ENCODE data around the gene MYOCD. TPM values are rescaled to one million over a fixed set of nuclear protein-coding genes. Genes with fewer than 3 reads are reported as not detected.

The MYOCD gene, protein sequence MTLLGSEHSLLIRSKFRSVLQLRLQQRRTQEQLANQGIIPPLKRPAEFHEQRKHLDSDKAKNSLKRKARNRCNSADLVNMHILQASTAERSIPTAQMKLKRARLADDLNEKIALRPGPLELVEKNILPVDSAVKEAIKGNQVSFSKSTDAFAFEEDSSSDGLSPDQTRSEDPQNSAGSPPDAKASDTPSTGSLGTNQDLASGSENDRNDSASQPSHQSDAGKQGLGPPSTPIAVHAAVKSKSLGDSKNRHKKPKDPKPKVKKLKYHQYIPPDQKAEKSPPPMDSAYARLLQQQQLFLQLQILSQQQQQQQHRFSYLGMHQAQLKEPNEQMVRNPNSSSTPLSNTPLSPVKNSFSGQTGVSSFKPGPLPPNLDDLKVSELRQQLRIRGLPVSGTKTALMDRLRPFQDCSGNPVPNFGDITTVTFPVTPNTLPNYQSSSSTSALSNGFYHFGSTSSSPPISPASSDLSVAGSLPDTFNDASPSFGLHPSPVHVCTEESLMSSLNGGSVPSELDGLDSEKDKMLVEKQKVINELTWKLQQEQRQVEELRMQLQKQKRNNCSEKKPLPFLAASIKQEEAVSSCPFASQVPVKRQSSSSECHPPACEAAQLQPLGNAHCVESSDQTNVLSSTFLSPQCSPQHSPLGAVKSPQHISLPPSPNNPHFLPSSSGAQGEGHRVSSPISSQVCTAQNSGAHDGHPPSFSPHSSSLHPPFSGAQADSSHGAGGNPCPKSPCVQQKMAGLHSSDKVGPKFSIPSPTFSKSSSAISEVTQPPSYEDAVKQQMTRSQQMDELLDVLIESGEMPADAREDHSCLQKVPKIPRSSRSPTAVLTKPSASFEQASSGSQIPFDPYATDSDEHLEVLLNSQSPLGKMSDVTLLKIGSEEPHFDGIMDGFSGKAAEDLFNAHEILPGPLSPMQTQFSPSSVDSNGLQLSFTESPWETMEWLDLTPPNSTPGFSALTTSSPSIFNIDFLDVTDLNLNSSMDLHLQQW
- not detected for total RNA-seq

DNA sequence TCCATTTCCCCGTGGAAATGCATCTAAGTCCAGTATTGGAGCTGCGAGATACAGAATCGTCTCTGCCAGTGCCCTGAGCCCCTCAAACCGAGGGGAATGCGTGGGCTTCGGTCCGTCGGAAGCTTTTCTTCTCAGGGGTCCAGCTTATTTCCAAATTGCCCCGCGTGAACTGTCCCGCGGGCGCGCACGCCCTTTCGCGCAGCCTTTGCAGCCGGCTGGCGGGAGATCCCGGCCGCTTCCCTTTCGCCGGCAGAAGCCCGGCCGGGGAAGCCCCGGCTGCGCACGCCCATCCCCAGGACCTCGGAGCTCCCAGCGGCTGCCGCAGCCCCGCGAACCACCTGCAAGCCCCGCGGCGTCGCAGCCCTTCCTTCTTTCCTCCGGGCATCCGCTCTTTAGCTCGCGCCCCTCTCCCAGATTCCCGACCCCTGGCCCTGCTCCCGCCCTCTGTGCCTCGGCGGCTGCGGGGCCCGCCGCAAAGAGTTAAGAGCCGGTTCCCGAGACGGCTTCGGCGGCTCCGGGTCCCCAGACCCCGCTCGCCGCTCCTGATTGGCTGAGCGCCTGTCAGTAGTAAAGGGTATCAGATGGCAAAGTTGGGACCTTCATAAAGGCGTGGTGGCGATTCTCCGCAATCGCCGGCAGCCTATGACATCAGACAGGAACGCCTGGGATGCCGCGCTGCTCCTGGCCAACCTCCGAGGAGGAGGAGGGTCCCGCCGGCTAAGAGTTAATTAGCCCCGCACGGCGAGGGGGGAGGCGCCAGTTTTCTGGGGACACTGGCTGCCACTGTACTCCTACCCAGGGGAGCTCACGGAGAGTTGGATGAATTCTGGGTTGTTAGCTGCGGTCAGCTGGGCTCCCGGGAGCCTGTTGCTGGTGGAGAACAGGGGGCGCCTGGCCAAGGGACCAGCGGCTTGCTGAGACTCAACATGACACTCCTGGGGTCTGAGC lies at the start of gene MYOCD:
Gene MYOCD (plus strand): TSS at position 628 of the 948 bp plus-strand sequence. CDS start 299 bp downstream, at position 927.

DNA sequence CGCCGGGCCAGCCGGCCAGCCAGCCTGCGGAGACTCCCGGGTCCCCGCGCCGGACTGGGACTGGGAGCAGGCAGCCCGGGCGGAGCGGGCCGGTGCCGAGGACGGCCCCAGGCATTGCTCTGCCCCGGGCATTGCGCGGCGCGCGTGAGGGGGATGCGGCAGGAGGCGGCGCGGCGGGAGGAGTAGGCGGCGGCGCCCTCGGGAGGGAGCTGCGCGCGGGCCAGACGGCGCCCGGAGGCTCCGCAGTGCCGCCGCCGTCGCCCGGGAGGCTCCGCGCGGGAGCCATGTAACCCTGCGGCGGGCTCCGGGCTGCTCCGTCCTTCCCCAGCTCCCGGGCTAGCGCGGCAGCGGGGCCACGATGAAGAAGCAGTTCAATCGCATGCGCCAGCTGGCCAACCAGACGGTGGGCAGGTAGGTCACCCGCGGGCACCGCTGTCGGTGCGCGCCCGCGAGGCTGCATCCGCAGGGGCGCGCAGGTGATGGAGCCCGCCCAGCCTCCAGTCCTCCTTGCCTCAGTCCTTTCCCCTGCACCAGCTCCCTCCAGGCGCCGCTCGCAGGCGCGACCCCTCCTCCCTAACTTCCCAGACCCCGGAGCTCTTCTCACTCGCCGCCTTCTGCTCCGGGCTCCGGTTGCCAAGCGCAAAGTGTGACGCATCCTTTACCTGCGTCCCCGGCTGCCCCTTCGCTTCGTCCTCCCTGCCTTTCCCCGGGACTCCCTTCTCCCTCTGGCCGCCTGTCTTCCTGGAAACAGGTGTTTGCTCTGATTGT lies 124.0 kb downstream of the MYOCD start, which contains the start of gene ARHGAP44:
Gene ARHGAP44 (plus strand): TSS at position 18 of the 768 bp plus-strand sequence. CDS start 341 bp downstream, at position 359.

Other genes starting within 250 kb of the MYOCD start
- under 1 TPM; 0.05 to 0.30 TPM for gene ARHGAP44, start 123.6 kb downstream of the MYOCD start, total RNA-seq

Data from activated naive CD4-positive, alpha-beta T cell treated with anti-CD3 and anti-CD28 coated beads, Interleukin-2, amount 10 ng/mL, durations not matched to agents 5 hours and 36 hours (primary cell).